ENCODE data around the gene MAD2L2.

MAD2L2 gene

DNA sequence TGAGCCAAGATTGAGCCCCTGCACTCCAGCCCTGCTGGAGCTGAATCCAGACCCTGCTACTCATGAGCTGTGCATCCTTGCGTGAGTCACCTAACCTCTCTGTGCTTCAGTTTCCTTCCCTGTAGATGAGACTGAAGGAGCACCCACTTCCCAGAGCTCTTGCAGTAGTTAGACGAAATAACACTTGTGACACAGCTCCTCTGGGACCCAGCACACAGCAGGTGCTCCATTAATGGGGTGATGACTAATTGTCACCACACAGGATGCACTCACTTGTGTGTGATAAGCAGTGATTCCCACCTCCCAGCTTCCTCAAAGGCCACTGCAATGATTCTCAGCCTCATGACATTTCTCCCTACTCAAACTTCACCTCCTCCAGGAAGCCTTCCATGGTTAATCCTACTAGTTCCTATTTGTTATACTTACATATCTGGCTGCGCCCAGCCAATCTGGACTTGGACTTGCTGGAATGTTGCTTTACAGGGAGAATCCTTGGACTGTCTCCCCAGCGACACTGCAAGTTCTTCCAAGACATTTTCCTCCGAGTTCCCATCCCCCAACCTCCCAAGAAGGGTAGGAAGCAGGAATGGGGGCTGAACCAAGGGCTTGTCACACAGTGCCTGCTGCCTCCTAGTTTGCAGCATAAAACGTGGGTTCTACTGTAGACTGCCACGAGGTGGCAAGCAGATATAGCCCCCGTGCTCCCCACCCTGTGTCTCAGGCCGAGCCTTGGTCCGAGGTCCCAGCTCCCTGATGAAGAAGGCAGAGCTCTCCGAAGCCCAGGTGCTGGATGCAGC lies 27.8 kb upstream of the MAD2L2 start:
- TF ChIP-seq, protein P1, sequence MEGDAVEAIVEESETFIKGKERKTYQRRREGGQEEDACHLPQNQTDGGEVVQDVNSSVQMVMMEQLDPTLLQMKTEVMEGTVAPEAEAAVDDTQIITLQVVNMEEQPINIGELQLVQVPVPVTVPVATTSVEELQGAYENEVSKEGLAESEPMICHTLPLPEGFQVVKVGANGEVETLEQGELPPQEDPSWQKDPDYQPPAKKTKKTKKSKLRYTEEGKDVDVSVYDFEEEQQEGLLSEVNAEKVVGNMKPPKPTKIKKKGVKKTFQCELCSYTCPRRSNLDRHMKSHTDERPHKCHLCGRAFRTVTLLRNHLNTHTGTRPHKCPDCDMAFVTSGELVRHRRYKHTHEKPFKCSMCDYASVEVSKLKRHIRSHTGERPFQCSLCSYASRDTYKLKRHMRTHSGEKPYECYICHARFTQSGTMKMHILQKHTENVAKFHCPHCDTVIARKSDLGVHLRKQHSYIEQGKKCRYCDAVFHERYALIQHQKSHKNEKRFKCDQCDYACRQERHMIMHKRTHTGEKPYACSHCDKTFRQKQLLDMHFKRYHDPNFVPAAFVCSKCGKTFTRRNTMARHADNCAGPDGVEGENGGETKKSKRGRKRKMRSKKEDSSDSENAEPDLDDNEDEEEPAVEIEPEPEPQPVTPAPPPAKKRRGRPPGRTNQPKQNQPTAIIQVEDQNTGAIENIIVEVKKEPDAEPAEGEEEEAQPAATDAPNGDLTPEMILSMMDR (IDR thresholded peaks at IDR 0.05; ENCODE audit: low read depth, low read length, missing control alignments) = no peak
- in situ Hi-C loops (cut with HindIII; ENCODE audit: low pct_ligation_motif_present, low sequenced_read_pairs) = no loop called here
- DNase-seq = no peak
- no peak overlapping the region for H3K27ac ChIP-seq
- no peaks in the 10 kb centered on the region for H3K36me3 ChIP-seq (replicated peaks)
- no peak overlapping the region for H3K4me3 ChIP-seq (ENCODE audit: low read depth, low read length)
- peaks cover 39% of the 10 kb centered on the region for H3K27me3 ChIP-seq (replicated peaks)

DNA sequence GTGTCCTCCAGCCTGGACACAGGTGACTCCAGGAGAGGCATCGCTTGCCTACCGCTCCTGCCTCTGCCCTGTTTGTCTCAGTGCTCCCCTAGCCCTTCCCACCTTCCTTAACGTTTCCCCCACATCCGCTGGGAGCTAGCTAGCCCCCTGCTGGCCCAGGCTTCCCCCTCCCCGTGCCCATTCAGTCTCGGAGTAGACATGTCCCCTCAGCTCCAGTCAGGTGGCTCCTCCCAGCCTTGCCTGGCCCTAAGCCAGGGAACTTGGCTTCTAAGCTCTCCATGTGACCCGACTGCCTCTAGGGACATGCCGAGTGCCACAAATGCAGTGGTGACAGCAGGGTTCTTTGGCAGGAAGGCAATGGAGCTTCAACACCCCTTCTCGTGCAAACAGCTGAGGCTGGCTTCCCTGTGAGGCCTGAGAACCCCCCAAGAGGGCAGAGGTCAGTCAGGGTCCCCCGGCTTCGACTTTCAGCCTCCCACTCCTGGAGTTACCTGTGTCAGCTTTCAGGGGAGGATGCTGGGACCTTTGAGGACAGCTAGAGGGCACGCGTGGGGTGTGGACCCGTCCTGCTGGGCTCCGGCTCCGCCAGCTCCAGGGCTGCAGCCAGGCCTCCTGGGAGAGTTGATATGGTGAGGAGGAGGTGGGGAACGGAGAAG lies 26.8 kb upstream of the MAD2L2 start:
- in situ Hi-C loops (cut with HindIII; ENCODE audit: low pct_ligation_motif_present, low sequenced_read_pairs) = no loop called here
- TF ChIP-seq, protein P1 (IDR thresholded peaks at IDR 0.05; ENCODE audit: low read depth, low read length, missing control alignments) = no peak
- Histone ChIP-seq H3K27ac (no peak overlapping the region), H3K36me3 (replicated peaks) (no peaks in the 10 kb centered on the region), H3K4me3 (ENCODE audit: low read depth, low read length) (no peak overlapping the region), H3K27me3 (replicated peaks) (peaks cover 49% of the 10 kb centered on the region)
- no peak for DNase-seq

- no peak overlapping the region for H3K27ac ChIP-seq
- in situ Hi-C loops (cut with HindIII; ENCODE audit: low pct_ligation_motif_present, low sequenced_read_pairs) = no loop called here
- TF ChIP-seq, protein P1 (IDR thresholded peaks at IDR 0.05; ENCODE audit: low read depth, low read length, missing control alignments) = no peak
- DNase-seq = no peak
- H3K27me3 ChIP-seq (replicated peaks) = peaks cover 60% of the 10 kb centered on the region
- H3K36me3 ChIP-seq (replicated peaks) = no peaks in the 10 kb centered on the region
- H3K4me3 ChIP-seq (ENCODE audit: low read depth, low read length) = no peak overlapping the region
These were observed 25.3 kb upstream of the MAD2L2 start for GRCh38 chr1:11706292-11706691.

DNA sequence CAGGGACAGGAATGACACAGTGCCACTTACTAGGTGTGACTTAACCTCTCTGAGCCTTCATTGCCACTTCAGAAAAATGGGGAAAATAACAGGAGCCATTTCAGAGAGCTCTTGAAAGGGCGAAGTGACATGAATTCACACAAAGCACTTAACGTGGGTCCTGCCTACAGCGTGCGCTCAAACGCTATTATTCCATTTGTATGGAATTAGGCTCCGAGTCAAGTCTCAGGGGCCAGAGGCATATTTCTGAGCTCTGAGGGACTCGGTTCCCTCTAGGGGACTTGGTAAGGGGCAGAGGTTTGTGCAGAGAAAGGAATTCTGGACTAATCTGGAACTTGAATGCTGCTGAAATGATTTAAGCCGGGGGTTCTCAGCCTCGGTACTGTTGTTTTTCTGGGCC lies 24.6 kb upstream of the MAD2L2 start:
- in situ Hi-C loops (cut with HindIII; ENCODE audit: low pct_ligation_motif_present, low sequenced_read_pairs) = no loop called here
- H3K27me3 ChIP-seq (replicated peaks) = peaks cover 67% of the 10 kb centered on the region
- H3K27ac ChIP-seq = no peak overlapping the region
- TF ChIP-seq, protein P1 (IDR thresholded peaks at IDR 0.05; ENCODE audit: low read depth, low read length, missing control alignments) = no peak
- H3K4me3 ChIP-seq (ENCODE audit: low read depth, low read length) = no peak overlapping the region
- no peaks in the 10 kb centered on the region for H3K36me3 ChIP-seq (replicated peaks)
- DNase-seq = no peak

GRCh38 chr1:11704691-11705475 lies 23.9 kb upstream of the MAD2L2 start:
- H3K27ac ChIP-seq = no peak overlapping the region
- no peaks in the 10 kb centered on the region for H3K36me3 ChIP-seq (replicated peaks)
- DNase-seq = no peak
- in situ Hi-C loops (cut with HindIII; ENCODE audit: low pct_ligation_motif_present, low sequenced_read_pairs) = no loop called here
- peaks cover 73% of the 10 kb centered on the region for H3K27me3 ChIP-seq (replicated peaks)
- H3K4me3 ChIP-seq (ENCODE audit: low read depth, low read length) = no peak overlapping the region
- TF ChIP-seq, protein P1 (IDR thresholded peaks at IDR 0.05; ENCODE audit: low read depth, low read length, missing control alignments) = no peak
